GM23338 (cell line): ENCODE data around the gene REG4. TPM values are rescaled to one million over a fixed set of nuclear protein-coding genes. Genes with fewer than 3 reads are reported as not detected.

ENCODE experiments used
- ATAC-seq: fragments of 200-7000 bp; cut with Tn5 transposase; 3 replicates; pipeline ENCODE4 v1.9.1; 2020
- DNase-seq: peaks from one replicate; pipeline ENCODE4 v3.0.0-alpha.2; 2015; ENCODE audit warnings: low spot score
- H2AFZ ChIP-seq: fragments of 200-600 bp; sonication (generic); 2 replicates; pipeline ENCODE4 v1.8.0; 2016; ENCODE audit warnings: antibody characterized with exemption, mild to moderate bottlenecking, moderate library complexity
- H3F3A ChIP-seq: fragments of 200-600 bp; sonication (generic); replicated peaks from 2 replicates; pipeline ENCODE4 v1.8.0; 2017; ENCODE audit warnings: antibody characterized with exemption, mixed run types, low read depth
- H3K27ac ChIP-seq: fragments of 200-600 bp; sonication (generic); 2 replicates; pipeline ENCODE4 v1.6.1; 2016; ENCODE audit warnings: low read depth
- H3K27me3 ChIP-seq: fragments of 200-600 bp; sonication (generic); 2 replicates; pipeline ENCODE4 v1.8.0; 2016; ENCODE audit warnings: mild to moderate bottlenecking, mixed run types, moderate library complexity; ENCODE audit not compliant: insufficient read depth
- H3K36me3 ChIP-seq: fragments of 200-600 bp; sonication (generic); 2 replicates; pipeline ENCODE4 v1.8.0; 2016; ENCODE audit warnings: mild to moderate bottlenecking; ENCODE audit not compliant: insufficient read depth
- H3K4me1 ChIP-seq: fragments of 200-600 bp; sonication (generic); 2 replicates; pipeline ENCODE4 v1.8.0; 2016; ENCODE audit warnings: mild to moderate bottlenecking, moderate library complexity; ENCODE audit not compliant: insufficient read depth
- H3K4me2 ChIP-seq: fragments of 200-600 bp; sonication (generic); 2 replicates; pipeline ENCODE4 v1.7.1; 2017; ENCODE audit warnings: mixed run types
- H3K4me3 ChIP-seq: fragments of 200-600 bp; sonication (generic); 2 replicates; pipeline ENCODE4 v1.6.1; 2016; ENCODE audit warnings: mixed run types
- H3K79me2 ChIP-seq: fragments of 200-600 bp; sonication (generic); replicated peaks from 2 replicates; pipeline ENCODE4 v1.8.0; 2017; ENCODE audit warnings: mild to moderate bottlenecking; ENCODE audit not compliant: insufficient read depth
- H3K9me2 ChIP-seq: fragments of 200-600 bp; sonication (generic); 2 replicates; pipeline ENCODE4 v1.8.0; 2017; ENCODE audit not compliant: insufficient read depth
- H4K20me1 ChIP-seq: fragments of 200-600 bp; sonication (generic); replicated peaks from 2 replicates; pipeline ENCODE4 v1.8.0; 2017; ENCODE audit warnings: mild to moderate bottlenecking; ENCODE audit not compliant: insufficient read depth
- H3K27ac Mint-ChIP-seq: 2 replicates; pipeline ENCODE4 v1.8.0; 2020; ENCODE audit warnings: inconsistent platforms, mild to moderate bottlenecking, moderate library complexity, mixed read lengths
- H3K27me3 Mint-ChIP-seq: 3 replicates; pipeline ENCODE4 v1.8.0; 2022; ENCODE audit warnings: low read depth, mild to moderate bottlenecking, moderate library complexity, mixed read lengths, inconsistent platforms; ENCODE audit not compliant: insufficient read depth, poor library complexity
- H3K36me3 Mint-ChIP-seq: 3 replicates; pipeline ENCODE4 v1.8.0; 2021; ENCODE audit warnings: low read depth, mild to moderate bottlenecking, inconsistent platforms, moderate library complexity, mixed read lengths
- H3K4me1 Mint-ChIP-seq: 3 replicates; pipeline ENCODE4 v1.8.0; 2020; ENCODE audit warnings: mild to moderate bottlenecking, inconsistent platforms, mixed read lengths
- H3K4me3 Mint-ChIP-seq: 3 replicates; pipeline ENCODE4 v1.8.0; 2021; ENCODE audit warnings: moderate library complexity, mild to moderate bottlenecking, inconsistent platforms, mixed read lengths
- H3K9me3 Mint-ChIP-seq: 3 replicates; pipeline ENCODE4 v1.8.0; 2020; ENCODE audit warnings: moderate library complexity, mild to moderate bottlenecking, inconsistent platforms, mixed read lengths
- CREB1 ChIP-seq: fragments of 250-450 bp; sonication (Bioruptor Pico); IDR thresholded peaks from 2 replicates; pipeline ENCODE4 v1.5.0; 2020; ENCODE audit warnings: low read depth, mild to moderate bottlenecking, moderate library complexity
- CTCF ChIP-seq, 2 experiments: fragments of 200-600 bp in 1 of 2; sonication (generic) in 1 of 2; conservative IDR thresholded peaks; 2 replicates each; pipeline versions ENCODE4 v1.5.1 to v1.6.1; 2016 to 2017; ENCODE audit warnings: antibody characterized with exemption in 2 of 2, low read depth in 2 of 2, mild to moderate bottlenecking in 2 of 2, moderate library complexity in 1 of 2
- NANOG ChIP-seq: IDR thresholded peaks from 2 replicates; pipeline ENCODE4 v1.6.1; 2016; ENCODE audit warnings: antibody characterized with exemption, borderline replicate concordance
- REST ChIP-seq: IDR thresholded peaks from one replicate; pipeline ENCODE4 v1.6.1; 2018; ENCODE audit warnings: antibody characterized with exemption; ENCODE audit not compliant: unreplicated experiment
- ZNF114 ChIP-seq: fragments of 250-450 bp; sonication (Bioruptor Pico); IDR thresholded peaks from 2 replicates; pipeline ENCODE4 v1.5.0; 2020; ENCODE audit warnings: mild to moderate bottlenecking, moderate library complexity
- ZNF331 ChIP-seq: fragments of 250-450 bp; sonication (Bioruptor Pico); IDR thresholded peaks from 2 replicates; pipeline ENCODE4 v1.5.0; 2020; ENCODE audit warnings: low read depth, mild to moderate bottlenecking, moderate library complexity
- ZNF462 ChIP-seq: fragments of 250-450 bp; sonication (Bioruptor Pico); IDR thresholded peaks from 2 replicates; pipeline ENCODE4 v1.5.0; 2020; ENCODE audit warnings: mild to moderate bottlenecking, moderate library complexity
- polyA plus RNA-seq: library from polyadenylated mRNA; unstranded; fragments of >200 nt; fragmentation: Nextera tagmentation; extraction: Ambion mirVana; gene quantifications from 2 replicates; pipeline ENCODE4 v1.2.1, GENCODE V29; 2016
- total RNA-seq: library from RNA; depleted of rRNA; stranded (reverse); fragments of >200 nt; shearing (Covaris generic); gene quantifications from 2 replicates; pipeline ENCODE4 v1.2.3, GENCODE V29; 2014

The REG4 gene
- total and polyA plus RNA-seq, 2 experiments from 2014 or later, result not detected

- Histone ChIP-seq H3K4me3 (no peak overlapping the region), H3K4me2 (no peak overlapping the region), H3K4me1 (peaks cover 13% of the 10 kb centered on the region; the same call in 1 of the 2 replicates), H3K27me3 (no peaks in the 10 kb centered on the region), H3K9me2 (no peaks in the 10 kb centered on the region), H3K36me3 (no peaks in the 10 kb centered on the region), H3K27ac (no peak overlapping the region), H4K20me1 (no peaks in the 10 kb centered on the region), H2AFZ (peak overlapping the region; percentile 43; the same call in 1 of the 2 replicates), H3K79me2 (no peaks in the 10 kb centered on the region), H3F3A (no peaks in the 10 kb centered on the region)
- ATAC-seq (peak; percentile 72), DNase-seq (peak; percentile 57)
- TF ChIP-seq ZNF462 (CRISPR knock-in tag) (no peak), CTCF (conservative IDR thresholded peaks at IDR 0.05; ENCODE audit: low read depth in 2 of 2) (no peak), CREB1 (CRISPR knock-in tag) (no peak)
- Mint-ChIP-seq H3K9me3 (no peaks in the 10 kb centered on the region), H3K27me3 (no peaks in the 10 kb centered on the region), H3K4me3 (no peak overlapping the region), H3K27ac (no peak overlapping the region), H3K36me3 (no peaks in the 10 kb centered on the region), H3K4me1 (peaks cover 10% of the 10 kb centered on the region)
These were observed 37.5 kb downstream of the REG4 start for GRCh38 chr1:119773711-119774241.

- Histone ChIP-seq H3K9me2 (no peaks in the 10 kb centered on the region), H3K4me2 (no peak overlapping the region), H3F3A (no peaks in the 10 kb centered on the region), H4K20me1 (no peaks in the 10 kb centered on the region), H3K4me3 (no peak overlapping the region), H3K27me3 (no peaks in the 10 kb centered on the region), H3K36me3 (no peaks in the 10 kb centered on the region), H3K27ac (no peak overlapping the region), H2AFZ (no peak overlapping the region), H3K79me2 (no peaks in the 10 kb centered on the region), H3K4me1 (peaks cover 13% of the 10 kb centered on the region; the same call in 1 of the 2 replicates)
- no peak for DNase-seq
- Mint-ChIP-seq H3K4me3 (no peak overlapping the region), H3K4me1 (peaks cover 13% of the 10 kb centered on the region), H3K27ac (no peak overlapping the region), H3K27me3 (peaks cover 1% of the 10 kb centered on the region), H3K36me3 (no peaks in the 10 kb centered on the region), H3K9me3 (no peaks in the 10 kb centered on the region)
- ATAC-seq, result no peak
- TF ChIP-seq CREB1 (CRISPR knock-in tag) (no peak), NANOG (no peak), ZNF331 (CRISPR knock-in tag) (no peak), ZNF114 (no peak), CTCF (conservative IDR thresholded peaks at IDR 0.05; ENCODE audit: low read depth in 2 of 2) (no peak), REST (no peak)
These were observed 39.0 kb downstream of the REG4 start for GRCh38 chr1:119772298-119772697.
